ENCODE measurements around the gene EEPD1.

Gene EEPD1

DNA sequence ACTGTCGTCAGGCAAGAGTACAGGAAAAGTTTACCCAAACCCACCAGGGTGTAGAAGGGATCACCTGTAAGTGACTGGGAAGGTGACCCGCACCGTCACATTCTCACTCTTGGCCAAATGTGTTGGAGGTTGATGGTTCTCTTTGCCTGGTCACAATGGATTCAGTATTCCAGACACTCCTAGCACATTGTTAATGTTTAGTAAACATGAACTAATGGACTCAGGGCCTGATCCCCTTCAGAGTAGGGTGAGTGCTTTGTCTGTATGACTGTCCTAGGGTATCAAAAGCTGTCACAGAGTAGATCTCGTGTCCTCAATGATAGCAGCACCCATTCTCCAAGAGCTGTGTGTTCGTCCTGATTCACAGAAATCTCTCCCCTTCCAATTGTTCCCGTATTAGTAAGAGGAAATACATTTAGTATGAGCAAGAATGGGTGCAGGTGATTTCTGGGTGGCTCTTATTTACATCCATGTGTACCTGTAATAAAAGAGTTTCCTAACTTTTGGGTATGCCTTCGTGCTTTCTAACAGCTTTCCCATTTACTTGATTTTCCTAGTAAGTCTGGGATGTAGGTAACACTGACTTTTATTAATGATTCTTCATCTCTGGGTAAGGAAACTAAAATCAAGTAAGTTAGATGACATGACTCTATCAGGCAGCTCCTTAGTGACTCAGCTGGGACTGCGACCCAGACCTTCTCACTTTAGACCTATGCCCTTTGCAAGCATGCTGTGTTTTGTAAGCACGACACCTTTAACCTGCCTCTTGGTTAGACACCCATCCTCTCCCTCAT is 4.7 kb downstream of the EEPD1 start:
- no peak for DNase-seq

DNA sequence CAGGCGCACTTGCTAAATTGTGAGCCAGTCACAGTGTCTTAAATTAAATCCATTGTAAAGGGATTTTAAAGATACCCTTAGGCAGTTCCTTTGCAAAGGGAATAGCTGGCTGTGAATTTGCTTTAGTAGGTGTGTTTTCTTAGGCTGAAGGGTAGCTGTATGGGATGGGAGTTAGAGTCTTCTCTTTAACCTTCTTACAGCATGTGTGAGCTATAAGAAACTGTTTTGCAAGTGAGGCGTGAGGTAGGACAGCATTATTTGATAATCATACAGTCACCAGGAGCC is 5.2 kb downstream of the EEPD1 start:
- DNase-seq: no peak

GRCh38 chr7:36159618-36160017 is 6.6 kb downstream of the EEPD1 start:
- DNase-seq: no peak

- DNase-seq: no peak
Measured at GRCh38 chr7:36160313-36160712, 7.3 kb downstream of the EEPD1 start.

DNA sequence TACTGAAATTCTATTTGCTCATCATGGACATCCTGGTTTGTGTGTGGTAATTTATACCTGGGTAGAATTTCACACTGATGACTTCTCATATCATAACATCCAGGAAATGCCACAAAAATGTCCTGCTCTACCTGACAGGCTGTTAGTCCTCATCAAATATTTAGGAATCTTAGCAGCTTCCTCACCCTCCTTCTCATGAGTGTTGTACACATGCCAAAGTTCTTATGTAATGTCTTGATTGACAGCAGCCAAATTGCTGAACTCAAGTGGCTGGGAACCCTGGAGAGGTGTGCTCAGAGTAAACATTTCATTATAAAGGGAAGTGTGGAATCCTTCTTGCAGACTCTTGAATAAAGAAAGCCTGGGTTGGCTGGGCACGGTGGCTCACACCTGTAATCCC is 8.9 kb downstream of the EEPD1 start:
- no peak for DNase-seq

GRCh38 chr7:36165059-36165458 is 12.0 kb downstream of the EEPD1 start:
- DNase-seq: no peak

DNA sequence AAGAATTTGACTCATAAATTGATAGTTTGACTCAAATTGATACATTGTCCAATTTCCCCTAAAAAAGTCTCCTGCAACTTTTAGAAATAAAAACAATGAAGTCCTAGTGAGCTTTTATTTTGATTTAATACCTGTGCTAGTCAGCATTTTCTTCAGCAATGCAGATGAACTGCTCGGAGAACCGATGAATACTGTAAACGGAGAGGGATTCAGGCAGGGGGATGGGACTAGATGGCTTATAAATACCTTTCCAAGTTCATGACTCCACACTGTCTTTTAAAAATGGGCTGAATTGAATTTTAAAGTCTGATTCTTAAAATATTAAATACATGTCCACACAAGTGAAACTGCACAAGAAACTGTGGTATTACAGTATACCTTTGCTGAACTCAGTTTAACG is 12.7 kb downstream of the EEPD1 start:
- DNase-seq: no peak

- DNase-seq: no peak
Measured at GRCh38 chr7:36167403-36168050, 14.5 kb downstream of the EEPD1 start.

- no peak for DNase-seq
Measured at GRCh38 chr7:36171503-36171902, 18.4 kb downstream of the EEPD1 start.

- DNase-seq: no peak
Measured at GRCh38 chr7:36175886-36176285, 22.8 kb downstream of the EEPD1 start.

DNA sequence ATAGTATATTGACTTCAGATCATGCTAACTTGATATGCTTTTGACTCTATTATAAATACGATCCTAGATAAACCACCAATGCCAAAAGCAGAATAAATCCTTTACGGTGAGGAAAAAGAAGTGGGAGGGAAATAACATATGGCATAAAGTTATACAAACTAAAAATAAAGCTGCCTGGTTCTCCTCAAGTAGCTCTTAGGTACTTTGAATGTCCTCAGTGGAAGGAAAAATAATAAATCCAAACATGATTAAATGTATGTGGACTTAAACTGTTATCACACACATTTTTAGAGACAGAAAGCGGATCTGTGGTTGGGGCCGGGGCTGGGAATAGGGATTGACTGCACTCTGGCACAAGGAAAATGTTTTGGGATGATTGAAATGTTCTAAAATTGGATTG is 23.6 kb downstream of the EEPD1 start:
- DNase-seq: no peak

DNA sequence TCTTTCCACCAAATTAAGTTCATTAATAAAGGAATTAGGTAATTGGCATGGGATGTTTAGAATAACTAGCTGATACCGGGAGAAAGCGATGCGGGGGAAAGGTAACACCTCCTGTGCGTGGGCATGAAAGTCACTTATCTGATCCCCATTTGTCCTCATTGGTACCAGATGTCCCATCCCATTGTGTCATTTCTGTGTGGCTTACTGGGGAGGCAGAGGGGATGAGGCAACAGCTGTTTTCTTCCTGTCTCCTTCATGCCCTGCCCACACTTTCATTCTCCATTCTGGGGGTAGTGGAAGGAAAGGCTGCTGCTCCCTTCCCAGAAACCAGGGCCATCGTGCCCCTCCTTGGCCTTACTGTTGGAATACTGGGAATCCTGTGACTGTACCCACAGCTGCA is 27.1 kb downstream of the EEPD1 start:
- no peak for DNase-seq

DNA sequence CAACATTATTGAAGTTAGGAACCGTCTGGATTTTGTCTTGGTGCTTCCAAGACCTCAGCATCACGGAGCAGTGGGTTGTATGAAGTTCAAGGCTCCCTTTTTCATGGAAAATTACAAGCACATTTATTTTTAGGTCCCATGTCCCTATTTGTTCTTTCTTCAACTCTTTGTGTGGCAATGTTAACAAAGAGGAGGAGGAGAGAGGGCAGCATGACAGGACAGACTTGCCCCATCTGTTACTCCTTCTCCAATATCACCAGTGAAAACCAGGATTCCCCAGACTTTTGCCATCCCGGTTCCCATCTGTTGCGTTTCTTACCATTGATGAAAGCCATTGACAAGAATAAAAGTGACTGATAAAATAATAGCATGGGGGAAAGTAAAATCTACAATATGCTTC is 28.6 kb downstream of the EEPD1 start:
- no peak for DNase-seq

GRCh38 chr7:36182854-36183604 is 30.0 kb downstream of the EEPD1 start:
- no peak for DNase-seq

GRCh38 chr7:36185092-36185491 is 32.0 kb downstream of the EEPD1 start:
- DNase-seq: no peak

DNA sequence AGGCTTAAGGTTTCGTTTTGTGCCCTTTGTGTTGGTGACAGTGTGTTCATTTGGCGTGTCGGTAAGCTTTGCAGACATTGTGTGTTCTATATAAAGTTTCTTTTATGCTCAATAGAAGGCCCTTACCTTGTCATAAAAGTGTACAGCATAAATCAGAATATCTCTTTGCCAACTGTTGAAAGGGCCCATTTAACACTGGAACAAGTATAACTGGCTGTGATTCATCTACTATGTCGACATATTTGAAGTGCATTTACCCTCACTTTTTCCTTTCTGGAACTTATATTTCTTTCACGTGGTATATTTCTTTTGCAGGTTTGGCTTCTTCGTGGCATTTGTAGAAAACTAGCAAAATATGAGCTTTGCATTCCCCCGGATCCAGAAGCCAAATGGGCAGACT is 32.7 kb downstream of the EEPD1 start:
- no peak for DNase-seq

DNA sequence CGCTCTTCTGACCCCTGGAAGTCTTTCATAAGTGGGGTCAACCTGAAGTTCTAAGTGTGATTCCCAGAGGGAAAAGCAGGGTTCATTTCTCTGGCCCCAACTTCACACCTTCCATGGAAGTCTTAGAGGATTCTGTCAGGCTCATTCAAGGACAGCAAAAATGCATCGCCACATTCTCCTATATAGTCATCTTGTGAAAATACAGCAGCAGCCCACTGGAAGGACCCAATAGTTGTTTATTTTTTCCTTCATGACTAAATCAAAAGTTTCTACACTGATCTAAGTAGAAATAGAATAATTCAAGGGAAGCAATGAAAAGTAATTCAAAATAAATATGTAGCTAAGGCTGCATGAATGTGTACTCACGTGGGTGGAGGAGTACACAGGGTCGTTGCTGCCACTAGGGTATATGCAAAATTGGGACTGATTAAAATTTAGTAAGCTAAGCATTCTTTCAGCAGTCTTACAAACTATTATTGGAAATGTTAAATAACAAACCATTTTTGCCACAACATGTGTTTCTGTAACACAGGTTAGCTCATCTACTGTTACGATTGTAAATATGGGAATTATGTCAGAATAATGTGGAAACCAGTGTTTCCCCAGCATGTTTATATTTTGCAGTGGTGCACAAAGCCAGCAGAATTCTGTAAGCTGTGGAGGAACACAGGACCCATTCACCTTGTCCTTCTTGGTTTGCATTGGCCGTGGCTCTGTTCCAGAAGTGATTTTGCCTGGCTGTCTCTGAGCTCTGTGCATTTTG is 33.5 kb downstream of the EEPD1 start:
- no peak for DNase-seq

DNA sequence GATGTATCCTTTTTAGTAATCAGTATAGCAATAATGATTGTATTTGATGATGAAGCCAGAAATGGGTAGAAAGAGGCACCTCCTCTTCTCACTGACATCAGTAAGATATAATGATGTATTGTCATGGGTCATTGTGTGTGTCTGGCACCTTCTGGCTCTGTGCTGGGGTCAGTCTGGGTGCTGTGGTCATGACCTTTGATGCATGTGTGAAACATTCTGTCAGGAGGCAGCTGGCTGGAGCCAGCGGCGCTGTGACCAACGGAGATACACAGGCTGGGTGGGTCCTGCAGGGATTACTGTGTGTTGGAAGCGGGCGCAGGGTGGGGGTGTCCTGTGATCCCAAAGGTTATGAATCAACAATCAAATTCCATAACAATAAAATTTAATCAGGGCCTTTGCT is 35.2 kb downstream of the EEPD1 start:
- no peak for DNase-seq

DNA sequence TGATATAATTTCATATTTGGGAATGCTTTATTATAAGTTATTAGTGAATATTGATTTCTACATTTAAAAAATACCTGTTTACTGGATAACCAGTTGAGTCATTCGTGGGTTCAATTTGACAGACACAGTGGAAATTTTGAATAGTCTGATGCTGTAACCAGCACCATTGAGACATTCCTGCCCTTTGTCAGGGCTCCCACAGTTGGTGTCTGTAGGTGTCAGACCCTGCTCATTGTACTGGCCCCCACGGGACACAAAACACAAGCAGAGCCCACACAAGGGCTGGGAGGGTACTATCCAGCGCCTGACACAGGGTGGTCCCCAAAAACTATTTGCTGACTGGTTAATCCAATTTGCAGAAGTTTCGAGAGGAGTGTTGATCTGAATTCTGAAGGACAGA is 35.9 kb downstream of the EEPD1 start:
- no peak for DNase-seq

DNA sequence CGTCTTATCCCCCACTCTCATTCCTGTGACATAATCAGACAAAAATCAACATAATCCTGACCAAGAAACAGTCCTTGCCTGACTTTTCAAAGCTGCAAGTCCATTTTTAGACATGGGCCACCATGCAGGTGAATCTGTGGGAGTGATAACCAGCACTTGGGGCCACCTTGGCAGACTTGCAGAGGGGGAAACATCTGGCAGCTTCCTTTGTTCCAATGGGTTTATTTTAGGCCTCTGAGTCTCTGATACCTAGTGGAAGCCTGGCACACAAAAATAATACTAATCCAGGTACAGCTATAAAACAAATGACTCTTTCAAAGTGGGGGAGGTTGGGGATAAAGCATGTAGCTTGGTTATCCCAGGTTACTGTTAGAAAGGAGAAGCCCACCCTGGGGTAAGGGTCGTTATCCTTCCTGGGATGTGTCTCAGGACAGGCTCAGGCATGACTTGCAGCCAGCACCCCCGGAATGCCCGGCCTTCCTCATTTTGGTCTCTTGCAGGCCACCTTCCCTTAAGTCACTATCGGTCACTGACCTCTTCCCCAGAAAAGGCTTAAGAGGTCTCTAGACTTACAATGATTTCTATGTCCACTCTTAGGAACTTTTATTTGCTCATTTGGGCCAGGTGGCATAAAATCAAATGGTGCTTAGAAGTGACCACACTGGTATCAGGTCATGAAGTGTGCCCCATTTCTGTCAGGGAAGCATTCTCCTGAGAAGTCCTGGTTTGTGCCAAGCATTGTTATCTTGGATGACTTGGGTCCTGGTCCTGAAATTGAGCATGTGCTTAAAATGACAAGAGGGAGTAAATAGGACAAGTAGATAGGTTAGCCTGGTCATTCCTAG is 37.6 kb downstream of the EEPD1 start:
- DNase-seq: no peak

- DNase-seq: no peak
Measured at GRCh38 chr7:36191292-36191920, 38.4 kb downstream of the EEPD1 start.
